SW 1271 (cell line): ENCODE results near the gene CYP2W1.
"Not testable (repeated sequence)": the region's sequence is repeated elsewhere in the genome, so short reads cannot be mapped to it uniquely, and the experiment has no call there.

ENCODE experiments used
- DNase-seq, 2 experiments: peaks; one replicate each; lab custom pipeline; 2025; lab: John Stamatoyannopoulos, UW

The CYP2W1 gene

GRCh38 chr7:983004-983615, at the start of gene CYP2W1:
Gene CYP2W1 (plus strand): TSS chr7:983181. CDS start chr7:983212, 31 bp downstream.
- DNase-seq = no peak

- no peak for DNase-seq
Observed at GRCh38 chr7:934469-935163, 48.4 kb upstream of the CYP2W1 start.

GRCh38 chr7:935164-935873, 47.7 kb upstream of the CYP2W1 start:
- DNase-seq = no peak

GRCh38 chr7:935874-936385, 47.1 kb upstream of the CYP2W1 start:
- no peak for DNase-seq

GRCh38 chr7:936386-937054, 46.5 kb upstream of the CYP2W1 start:
- DNase-seq = peak in 1 of 2 experiments; percentile 28

- DNase-seq = no peak
Observed at GRCh38 chr7:937856-938484, 45.0 kb upstream of the CYP2W1 start.

GRCh38 chr7:938546-939185, 44.3 kb upstream of the CYP2W1 start:
- DNase-seq = no peak

- DNase-seq = no peak
Observed at GRCh38 chr7:939843-940242, 43.1 kb upstream of the CYP2W1 start.

- no peak for DNase-seq
Observed at GRCh38 chr7:940599-941408, 42.2 kb upstream of the CYP2W1 start.

- not testable (repeated sequence) for DNase-seq
Observed at GRCh38 chr7:943793-944192, 39.2 kb upstream of the CYP2W1 start.

GRCh38 chr7:944744-945143, 38.2 kb upstream of the CYP2W1 start:
- DNase-seq = no peak

- DNase-seq = no peak
Observed at GRCh38 chr7:945147-945555, 37.8 kb upstream of the CYP2W1 start.

GRCh38 chr7:945556-946255, 37.3 kb upstream of the CYP2W1 start:
- DNase-seq = no peak

- no peak for DNase-seq
Observed at GRCh38 chr7:946256-946996, 36.6 kb upstream of the CYP2W1 start.

GRCh38 chr7:947391-948210, 35.4 kb upstream of the CYP2W1 start:
- no peak for DNase-seq

- DNase-seq = no peak
Observed at GRCh38 chr7:949021-949934, 33.7 kb upstream of the CYP2W1 start.

GRCh38 chr7:951881-952547, 31.0 kb upstream of the CYP2W1 start:
- no peak for DNase-seq
